Measurements from ENCODE around the gene GGTLC1.

- TF ChIP-seq CTCF (conservative IDR thresholded peaks at IDR 0.05; ENCODE audit: low read depth in 2 of 2) (no peak), EZH2 (IDR thresholded peaks at IDR 0.05; ENCODE audit: low read depth, unreplicated experiment) (no peak), EZH2phosphoT487 (IDR thresholded peaks at IDR 0.05; ENCODE audit: unreplicated experiment) (no peak), POLR2AphosphoS5 (IDR thresholded peaks at IDR 0.05; ENCODE audit: low read depth) (no peak), CREB1 (CRISPR knock-in tag; IDR thresholded peaks at IDR 0.05; ENCODE audit: low read depth) (no peak), STAT1 (IDR thresholded peaks at IDR 0.05; ENCODE audit: unreplicated experiment) (no peak), ETS1 (IDR thresholded peaks at IDR 0.05) (no peak), ZNF114 (CRISPR knock-in tag; IDR thresholded peaks at IDR 0.05) (no peak), ZNF462 (CRISPR knock-in tag; IDR thresholded peaks at IDR 0.05) (no peak), JUNB (IDR thresholded peaks at IDR 0.05; ENCODE audit: unreplicated experiment) (no peak)
- TF ChIP-seq, protein P1, sequence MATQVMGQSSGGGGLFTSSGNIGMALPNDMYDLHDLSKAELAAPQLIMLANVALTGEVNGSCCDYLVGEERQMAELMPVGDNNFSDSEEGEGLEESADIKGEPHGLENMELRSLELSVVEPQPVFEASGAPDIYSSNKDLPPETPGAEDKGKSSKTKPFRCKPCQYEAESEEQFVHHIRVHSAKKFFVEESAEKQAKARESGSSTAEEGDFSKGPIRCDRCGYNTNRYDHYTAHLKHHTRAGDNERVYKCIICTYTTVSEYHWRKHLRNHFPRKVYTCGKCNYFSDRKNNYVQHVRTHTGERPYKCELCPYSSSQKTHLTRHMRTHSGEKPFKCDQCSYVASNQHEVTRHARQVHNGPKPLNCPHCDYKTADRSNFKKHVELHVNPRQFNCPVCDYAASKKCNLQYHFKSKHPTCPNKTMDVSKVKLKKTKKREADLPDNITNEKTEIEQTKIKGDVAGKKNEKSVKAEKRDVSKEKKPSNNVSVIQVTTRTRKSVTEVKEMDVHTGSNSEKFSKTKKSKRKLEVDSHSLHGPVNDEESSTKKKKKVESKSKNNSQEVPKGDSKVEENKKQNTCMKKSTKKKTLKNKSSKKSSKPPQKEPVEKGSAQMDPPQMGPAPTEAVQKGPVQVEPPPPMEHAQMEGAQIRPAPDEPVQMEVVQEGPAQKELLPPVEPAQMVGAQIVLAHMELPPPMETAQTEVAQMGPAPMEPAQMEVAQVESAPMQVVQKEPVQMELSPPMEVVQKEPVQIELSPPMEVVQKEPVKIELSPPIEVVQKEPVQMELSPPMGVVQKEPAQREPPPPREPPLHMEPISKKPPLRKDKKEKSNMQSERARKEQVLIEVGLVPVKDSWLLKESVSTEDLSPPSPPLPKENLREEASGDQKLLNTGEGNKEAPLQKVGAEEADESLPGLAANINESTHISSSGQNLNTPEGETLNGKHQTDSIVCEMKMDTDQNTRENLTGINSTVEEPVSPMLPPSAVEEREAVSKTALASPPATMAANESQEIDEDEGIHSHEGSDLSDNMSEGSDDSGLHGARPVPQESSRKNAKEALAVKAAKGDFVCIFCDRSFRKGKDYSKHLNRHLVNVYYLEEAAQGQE (IDR thresholded peaks at IDR 0.05; ENCODE audit: unreplicated experiment): no peak
These were observed 28.3 kb upstream of the GGTLC1 start for GRCh38 chr20:24016607-24017457.
